Measurements from ENCODE around the gene OPN4. TPM values are rescaled to one million over a fixed set of nuclear protein-coding genes. Genes with fewer than 3 reads are reported as not detected.
A peak's percentile ranks its signal among the peaks of the same experiment; 100 is the strongest.

Gene OPN4
- total RNA-seq, 1 experiment from 2014 or later: not detected

DNA sequence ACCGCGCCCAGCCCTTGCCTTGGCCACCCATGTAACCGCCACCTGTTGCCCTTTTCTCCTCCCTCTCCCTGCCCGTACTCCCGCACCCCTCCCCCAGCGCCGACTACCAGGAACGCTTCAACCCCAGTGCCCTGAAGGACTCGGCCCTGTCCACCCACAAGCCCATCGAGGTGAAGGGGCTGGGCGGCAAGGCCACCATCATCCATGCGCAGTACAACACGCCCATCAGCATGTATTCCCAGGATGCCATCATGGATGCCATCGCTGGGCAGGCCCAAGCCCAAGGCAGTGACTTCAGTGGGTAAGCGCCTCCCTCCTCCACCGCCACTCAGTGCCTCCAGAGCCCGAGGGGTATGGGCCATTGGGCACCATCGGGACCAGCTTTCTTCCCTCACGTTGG is 32.6 kb downstream of the OPN4 start:
- Histone ChIP-seq H3K9ac (ENCODE audit: low read length) (no peak overlapping the region), H3K27ac (ENCODE audit: low read length) (no peak overlapping the region), H3K4me3 (ENCODE audit: low read length) (no peak overlapping the region), H4K20me1 (ENCODE audit: low read length) (no peaks in the 10 kb centered on the region), H3K9me2 (replicated peaks; ENCODE audit: low read length) (no peaks in the 10 kb centered on the region), H3K9me3 (ENCODE audit: low read length) (no peaks in the 10 kb centered on the region), H3K4me2 (ENCODE audit: low read length) (no peak overlapping the region), H3F3A (ENCODE audit: low read length, unreplicated experiment) (no peaks in the 10 kb centered on the region), H3K36me3 (ENCODE audit: low read depth, low read length) (no peaks in the 10 kb centered on the region), H3K4me1 (ENCODE audit: insufficient read depth, low read length) (no peaks in the 10 kb centered on the region), H3K27me3 (ENCODE audit: low read length) (no peaks in the 10 kb centered on the region), H3K79me2 (ENCODE audit: low read length) (no peaks in the 10 kb centered on the region), H2AFZ (ENCODE audit: low read length) (no peak overlapping the region)
- ChIA-PET CTCF (no interaction called here), POLR2A (ENCODE audit: unreplicated experiment) (no interaction called here)
- no TSS peak for BruUV-seq (replicated peaks)
- DNase-seq (no peak), ATAC-seq (no peak)
- no peak for TF ChIP-seq EZH2phosphoT487 (IDR thresholded peaks at IDR 0.05; ENCODE audit: borderline replicate concordance, low read length)
- TF ChIP-seq, protein P1, sequence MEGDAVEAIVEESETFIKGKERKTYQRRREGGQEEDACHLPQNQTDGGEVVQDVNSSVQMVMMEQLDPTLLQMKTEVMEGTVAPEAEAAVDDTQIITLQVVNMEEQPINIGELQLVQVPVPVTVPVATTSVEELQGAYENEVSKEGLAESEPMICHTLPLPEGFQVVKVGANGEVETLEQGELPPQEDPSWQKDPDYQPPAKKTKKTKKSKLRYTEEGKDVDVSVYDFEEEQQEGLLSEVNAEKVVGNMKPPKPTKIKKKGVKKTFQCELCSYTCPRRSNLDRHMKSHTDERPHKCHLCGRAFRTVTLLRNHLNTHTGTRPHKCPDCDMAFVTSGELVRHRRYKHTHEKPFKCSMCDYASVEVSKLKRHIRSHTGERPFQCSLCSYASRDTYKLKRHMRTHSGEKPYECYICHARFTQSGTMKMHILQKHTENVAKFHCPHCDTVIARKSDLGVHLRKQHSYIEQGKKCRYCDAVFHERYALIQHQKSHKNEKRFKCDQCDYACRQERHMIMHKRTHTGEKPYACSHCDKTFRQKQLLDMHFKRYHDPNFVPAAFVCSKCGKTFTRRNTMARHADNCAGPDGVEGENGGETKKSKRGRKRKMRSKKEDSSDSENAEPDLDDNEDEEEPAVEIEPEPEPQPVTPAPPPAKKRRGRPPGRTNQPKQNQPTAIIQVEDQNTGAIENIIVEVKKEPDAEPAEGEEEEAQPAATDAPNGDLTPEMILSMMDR (conservative IDR thresholded peaks at IDR 0.05; ENCODE audit: low read depth, low read length): no peak
- no peak for TF ChIP-seq EZH2 (IDR thresholded peaks at IDR 0.05; ENCODE audit: low read length, unreplicated experiment)
- intact Hi-C loops (cut with micrococcal nuclease): loop anchor here (5.0 to 10.0 kb wide), 2 partner anchors 92 to 165 kb away; partner anchors contain the start of gene WAPL

DNA sequence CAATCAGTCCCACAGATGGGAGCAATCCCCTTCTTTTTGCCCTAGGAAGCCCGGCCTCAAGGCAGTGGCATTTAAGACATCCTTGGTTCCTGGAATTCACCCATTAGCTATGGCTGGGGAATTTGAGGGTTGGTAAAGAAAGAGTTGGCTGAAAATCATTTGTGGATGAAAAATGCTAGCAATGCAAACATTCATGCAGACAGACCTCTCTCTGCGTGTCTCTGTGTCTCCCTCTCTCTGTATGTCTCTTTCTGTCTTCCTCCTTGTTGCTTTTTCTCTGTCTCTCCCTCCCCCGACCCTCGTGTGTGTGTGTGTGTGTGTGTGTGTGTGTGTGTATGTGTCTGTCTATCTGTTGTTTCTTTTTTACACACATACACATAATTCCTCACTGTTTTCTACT is 33.4 kb downstream of the OPN4 start:
- Histone ChIP-seq H3K9ac (ENCODE audit: low read length) (no peak overlapping the region), H3K4me2 (ENCODE audit: low read length) (no peak overlapping the region), H3K4me1 (ENCODE audit: insufficient read depth, low read length) (no peaks in the 10 kb centered on the region), H3K9me2 (replicated peaks; ENCODE audit: low read length) (no peaks in the 10 kb centered on the region), H3F3A (ENCODE audit: low read length, unreplicated experiment) (no peaks in the 10 kb centered on the region), H2AFZ (ENCODE audit: low read length) (no peak overlapping the region), H3K36me3 (ENCODE audit: low read depth, low read length) (no peaks in the 10 kb centered on the region), H4K20me1 (ENCODE audit: low read length) (no peaks in the 10 kb centered on the region), H3K27ac (ENCODE audit: low read length) (no peak overlapping the region), H3K27me3 (ENCODE audit: low read length) (no peaks in the 10 kb centered on the region), H3K4me3 (ENCODE audit: low read length) (no peak overlapping the region), H3K9me3 (ENCODE audit: low read length) (no peaks in the 10 kb centered on the region), H3K79me2 (ENCODE audit: low read length) (no peaks in the 10 kb centered on the region)
- ChIA-PET CTCF (no interaction called here), POLR2A (ENCODE audit: unreplicated experiment) (no interaction called here)
- no peak for ATAC-seq
- TF ChIP-seq EZH2 (IDR thresholded peaks at IDR 0.05; ENCODE audit: low read length, unreplicated experiment) (no peak), EZH2phosphoT487 (IDR thresholded peaks at IDR 0.05; ENCODE audit: borderline replicate concordance, low read length) (no peak)
- BruUV-seq (replicated peaks): no TSS peak
- intact Hi-C loops (cut with micrococcal nuclease): loop anchor here (2.0 to 10.0 kb wide), 4 partner anchors 93 to 273 kb away; partner anchors contain the start of gene WAPL
- no peak for DNase-seq

DNA sequence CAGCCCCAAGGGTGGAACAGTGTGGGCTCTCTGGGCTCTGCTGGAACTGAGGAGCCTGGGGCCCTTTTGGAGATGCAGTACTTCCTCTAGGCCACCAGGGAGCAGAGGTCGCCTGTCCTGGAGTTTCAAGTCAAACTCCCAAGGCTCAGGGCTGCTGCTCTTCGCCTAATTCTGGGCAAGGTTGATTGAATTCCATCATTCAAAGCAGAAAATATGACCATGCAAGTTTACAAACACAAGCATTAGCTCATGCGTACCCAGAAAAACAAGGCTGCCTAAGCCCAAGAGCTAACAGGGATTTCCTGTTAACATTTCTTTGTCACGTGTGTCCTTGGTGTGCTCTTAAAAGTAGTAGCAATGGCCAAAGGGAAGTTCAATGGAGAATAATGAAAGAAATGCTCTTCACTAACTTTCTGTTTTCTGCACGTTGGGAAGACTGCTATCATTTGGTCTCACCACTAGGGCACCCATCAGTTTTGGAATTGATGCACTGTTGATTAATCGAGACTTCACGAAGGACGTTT is 34.1 kb downstream of the OPN4 start:
- DNase-seq: peak; percentile 62
- no peaks in the 10 kb centered on the region for H3K36me3 ChIP-seq (ENCODE audit: low read depth, low read length)
- no peaks in the 10 kb centered on the region for H3F3A ChIP-seq (ENCODE audit: low read length, unreplicated experiment)
- H3K9me2 ChIP-seq (replicated peaks; ENCODE audit: low read length): no peaks in the 10 kb centered on the region
- H3K27me3 ChIP-seq (ENCODE audit: low read length): no peaks in the 10 kb centered on the region
- no peak for TF ChIP-seq EZH2 (IDR thresholded peaks at IDR 0.05; ENCODE audit: low read length, unreplicated experiment)
- TF ChIP-seq, protein P1 (conservative IDR thresholded peaks at IDR 0.05; ENCODE audit: low read depth, low read length): peak; percentile 70
- H3K4me3 ChIP-seq (ENCODE audit: low read length): no peak overlapping the region
- no peaks in the 10 kb centered on the region for H3K4me1 ChIP-seq (ENCODE audit: insufficient read depth, low read length)
- no peak overlapping the region for H2AFZ ChIP-seq (ENCODE audit: low read length)
- H4K20me1 ChIP-seq (ENCODE audit: low read length): no peaks in the 10 kb centered on the region
- no TSS peak for BruUV-seq (replicated peaks)
- ATAC-seq: peak; percentile 77
- POLR2A ChIA-PET (ENCODE audit: unreplicated experiment): no interaction called here
- no peaks in the 10 kb centered on the region for H3K9me3 ChIP-seq (ENCODE audit: low read length)
- peak overlapping the region; percentile 22; the same call in 1 of the 2 replicates for H3K4me2 ChIP-seq (ENCODE audit: low read length)
- no peaks in the 10 kb centered on the region for H3K79me2 ChIP-seq (ENCODE audit: low read length)
- CTCF ChIA-PET: no interaction called here
- no peak overlapping the region for H3K27ac ChIP-seq (ENCODE audit: low read length)
- intact Hi-C loops (cut with micrococcal nuclease): loop anchor here (2.0 to 10.0 kb wide), 4 partner anchors 94 to 272 kb away; partner anchors contain the start of gene WAPL
- no peak overlapping the region for H3K9ac ChIP-seq (ENCODE audit: low read length)

All from PC-3 (cell line).